RCC 7860 (cell line): ENCODE results near the gene TMTC4.
"Not testable (repeated sequence)": the region's sequence is repeated elsewhere in the genome, so short reads cannot be mapped to it uniquely, and the experiment has no call there.

Experiments
- DNase-seq: peaks from one replicate; pipeline ENCODE4 v3.0.0-alpha.2; 2015; ENCODE audit warnings: low spot score
- FAIRE-seq: peaks from 2 replicates; lab custom pipeline; 2012; peaks lifted over from hg19 to GRCh38; lab: Jason Lieb, UNC

The TMTC4 gene, protein sequence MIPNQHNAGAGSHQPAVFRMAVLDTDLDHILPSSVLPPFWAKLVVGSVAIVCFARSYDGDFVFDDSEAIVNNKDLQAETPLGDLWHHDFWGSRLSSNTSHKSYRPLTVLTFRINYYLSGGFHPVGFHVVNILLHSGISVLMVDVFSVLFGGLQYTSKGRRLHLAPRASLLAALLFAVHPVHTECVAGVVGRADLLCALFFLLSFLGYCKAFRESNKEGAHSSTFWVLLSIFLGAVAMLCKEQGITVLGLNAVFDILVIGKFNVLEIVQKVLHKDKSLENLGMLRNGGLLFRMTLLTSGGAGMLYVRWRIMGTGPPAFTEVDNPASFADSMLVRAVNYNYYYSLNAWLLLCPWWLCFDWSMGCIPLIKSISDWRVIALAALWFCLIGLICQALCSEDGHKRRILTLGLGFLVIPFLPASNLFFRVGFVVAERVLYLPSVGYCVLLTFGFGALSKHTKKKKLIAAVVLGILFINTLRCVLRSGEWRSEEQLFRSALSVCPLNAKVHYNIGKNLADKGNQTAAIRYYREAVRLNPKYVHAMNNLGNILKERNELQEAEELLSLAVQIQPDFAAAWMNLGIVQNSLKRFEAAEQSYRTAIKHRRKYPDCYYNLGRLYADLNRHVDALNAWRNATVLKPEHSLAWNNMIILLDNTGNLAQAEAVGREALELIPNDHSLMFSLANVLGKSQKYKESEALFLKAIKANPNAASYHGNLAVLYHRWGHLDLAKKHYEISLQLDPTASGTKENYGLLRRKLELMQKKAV

DNA sequence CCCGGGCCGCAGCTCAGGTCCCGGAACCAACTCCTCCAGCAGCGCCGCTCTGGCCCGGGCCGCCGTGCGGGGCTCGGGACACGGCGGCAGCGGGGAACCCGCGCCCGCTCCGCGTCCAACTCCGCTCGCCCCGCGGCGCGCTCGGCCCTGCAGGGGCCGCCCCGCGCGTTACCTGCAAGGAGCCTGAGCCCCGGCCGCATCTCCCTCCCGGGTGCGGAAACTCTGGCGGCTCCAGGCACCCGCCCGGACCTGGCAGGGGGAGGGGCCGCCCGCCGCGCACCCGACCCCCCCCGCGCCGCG lies at the start of gene TMTC4:
TSS of gene TMTC4 (minus strand) at position 224 of the 300 bp plus-strand sequence. CDS start 4,433 bp downstream, outside the sequence.
- no peak for DNase-seq
- FAIRE-seq: no peak

DNA sequence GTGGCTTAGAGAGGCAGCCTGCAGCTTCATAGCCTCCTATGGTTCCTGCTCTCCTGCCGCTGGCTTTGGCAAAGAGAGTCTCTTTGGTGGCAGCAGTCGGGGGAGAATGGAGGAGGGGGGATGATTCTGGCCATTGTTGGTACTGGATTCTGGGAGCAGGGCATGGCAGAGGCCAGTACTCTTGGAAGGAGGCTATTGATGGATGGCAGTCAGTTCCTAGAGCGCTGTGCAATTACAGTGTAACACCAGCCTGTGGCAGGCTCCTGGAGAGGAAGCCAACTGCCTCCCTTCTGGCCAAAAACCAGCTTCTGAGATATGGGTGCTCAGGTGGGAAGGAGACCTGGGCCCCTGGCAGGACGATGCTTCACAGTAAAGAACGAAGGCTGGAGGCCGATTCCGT lies 47.9 kb upstream of the TMTC4 start:
- FAIRE-seq: no peak
- DNase-seq: no peak

DNA sequence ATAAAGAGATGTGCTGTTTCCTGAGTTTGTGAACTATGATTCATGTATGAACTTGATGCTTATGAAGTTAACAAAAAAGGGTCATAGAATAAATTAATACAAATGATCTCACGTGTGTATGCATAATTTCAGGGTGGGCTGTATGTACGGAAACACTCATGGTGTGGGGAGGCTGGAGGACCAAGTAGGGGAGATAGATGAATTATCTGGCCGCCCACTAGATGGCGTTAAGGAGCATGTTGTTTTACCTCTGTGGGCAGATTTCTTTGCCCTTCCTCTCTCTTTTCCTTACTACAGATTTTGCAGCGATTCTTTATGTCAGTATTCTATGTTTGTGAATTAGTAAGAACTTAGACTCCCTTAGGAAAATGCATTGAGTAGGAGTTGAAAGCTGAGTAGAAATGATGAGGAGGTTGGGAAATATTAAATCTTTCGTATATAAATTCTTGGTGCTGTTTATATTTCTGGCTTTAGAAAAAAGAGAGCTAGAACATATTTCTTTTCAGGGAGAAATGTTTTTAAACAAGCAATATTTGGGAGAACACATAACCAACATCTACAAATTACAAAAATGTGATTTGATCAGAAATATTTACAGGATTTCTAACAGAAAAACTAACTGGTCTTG lies 47.4 kb upstream of the TMTC4 start:
- no peak for DNase-seq

DNA sequence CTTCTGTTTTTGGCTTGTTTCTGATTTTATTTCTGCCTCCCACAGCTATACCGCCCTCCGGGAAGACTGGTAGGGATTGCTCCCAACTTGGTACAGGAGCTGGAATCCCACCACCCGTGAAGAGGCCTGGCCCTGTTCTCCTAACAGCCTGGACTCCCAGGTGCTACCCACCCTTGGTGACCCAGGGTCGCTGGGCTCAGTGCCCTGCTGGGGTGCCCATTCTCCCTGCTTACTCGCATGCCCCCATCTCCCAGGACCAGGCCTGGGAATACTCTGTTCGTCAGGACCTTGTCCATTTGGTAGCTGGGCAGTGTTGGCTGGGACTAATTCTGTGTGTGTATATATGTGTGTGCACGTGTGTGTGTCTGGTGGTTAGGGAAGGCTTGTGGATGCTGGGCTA lies 41.0 kb upstream of the TMTC4 start:
- FAIRE-seq: no peak

More for the DNA sequence above, 47.4 kb upstream of the TMTC4 start:
- FAIRE-seq: no peak

DNA sequence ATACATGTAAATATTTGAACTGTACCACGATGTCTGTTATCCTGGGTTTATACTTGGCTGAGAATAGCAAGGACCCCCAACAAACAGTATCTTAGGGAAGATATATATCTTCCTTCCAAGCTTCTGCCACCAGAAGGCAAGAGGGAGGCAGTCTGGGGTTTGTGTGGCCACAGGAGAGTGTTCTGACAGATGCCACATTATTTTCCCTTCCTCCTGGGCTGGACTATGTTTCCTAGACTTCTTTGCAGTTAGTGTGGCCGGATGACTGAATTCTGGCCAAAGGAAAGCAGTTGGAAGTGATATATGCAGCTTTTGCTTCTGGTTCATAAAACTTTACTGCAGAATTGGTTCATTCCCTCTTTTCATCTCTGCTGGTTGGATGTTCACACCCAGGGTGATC lies 39.9 kb upstream of the TMTC4 start:
- FAIRE-seq: no peak
- DNase-seq: no peak

More for the DNA sequence above, 41.0 kb upstream of the TMTC4 start:
- DNase-seq: no peak

DNA sequence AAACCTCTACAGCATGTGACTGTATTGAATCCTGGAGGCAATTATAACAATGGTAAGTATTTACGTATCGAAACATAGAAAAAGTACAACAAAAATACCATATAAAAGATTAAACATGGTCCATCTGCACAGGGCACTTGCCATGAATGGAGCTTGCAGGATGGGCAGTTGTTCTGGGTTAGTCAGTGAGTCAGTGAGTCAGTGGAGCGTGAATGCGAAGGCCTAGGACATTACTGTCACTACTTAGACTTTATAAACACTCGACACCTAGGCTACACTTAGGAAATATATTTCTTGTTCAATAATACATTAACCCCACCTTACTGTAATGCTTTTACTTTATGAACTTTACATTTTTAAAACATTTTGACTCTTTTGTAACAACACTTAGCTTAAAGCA lies 35.6 kb upstream of the TMTC4 start:
- FAIRE-seq (peak; percentile 90), DNase-seq (peak; percentile 67)

DNA sequence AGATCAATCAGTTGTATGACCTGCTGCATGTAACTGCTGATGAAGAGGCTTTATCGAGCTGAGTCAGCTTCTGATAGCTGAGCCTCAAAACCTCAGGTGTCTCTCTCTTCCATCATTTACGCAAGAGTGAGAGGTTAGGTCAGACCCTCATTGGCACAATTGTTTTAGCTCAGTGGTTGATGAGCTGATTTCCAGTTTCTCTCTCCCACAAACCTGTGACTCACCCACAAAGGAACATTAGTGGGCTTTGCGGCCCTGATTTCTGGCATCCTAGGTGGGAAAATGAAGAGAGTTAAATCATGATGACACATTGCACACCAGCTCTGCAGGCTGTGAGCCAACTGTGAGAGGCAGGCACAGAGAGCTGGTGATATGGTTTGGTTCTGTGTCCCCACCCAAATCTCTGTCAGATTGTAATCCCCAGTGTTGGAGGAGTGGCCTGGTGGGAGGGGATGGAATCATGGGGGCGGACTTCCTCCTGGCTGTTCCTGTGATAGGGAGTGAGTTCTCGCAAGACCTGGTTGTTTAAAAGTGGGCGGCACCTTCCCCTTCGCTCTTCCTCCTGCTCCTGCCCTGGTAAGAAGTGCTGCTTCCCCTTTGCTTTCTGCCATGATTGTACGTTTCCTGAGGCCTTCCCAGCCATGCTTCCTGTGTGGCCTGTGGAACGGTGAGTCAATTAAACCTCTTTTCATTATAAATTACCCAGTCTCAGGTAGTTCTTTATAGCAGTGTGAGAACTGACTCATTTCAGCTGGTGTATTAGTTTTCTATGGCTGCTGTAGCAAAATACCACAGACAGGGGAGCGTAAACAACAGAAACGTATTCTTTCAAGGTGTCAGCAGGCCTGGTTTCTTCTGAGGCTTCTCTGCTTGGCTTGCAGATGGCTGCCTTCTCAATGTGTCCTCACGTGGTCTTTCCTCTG lies 33.5 kb upstream of the TMTC4 start:
- peak; percentile 93 for DNase-seq
- FAIRE-seq: peak; percentile 97

DNA sequence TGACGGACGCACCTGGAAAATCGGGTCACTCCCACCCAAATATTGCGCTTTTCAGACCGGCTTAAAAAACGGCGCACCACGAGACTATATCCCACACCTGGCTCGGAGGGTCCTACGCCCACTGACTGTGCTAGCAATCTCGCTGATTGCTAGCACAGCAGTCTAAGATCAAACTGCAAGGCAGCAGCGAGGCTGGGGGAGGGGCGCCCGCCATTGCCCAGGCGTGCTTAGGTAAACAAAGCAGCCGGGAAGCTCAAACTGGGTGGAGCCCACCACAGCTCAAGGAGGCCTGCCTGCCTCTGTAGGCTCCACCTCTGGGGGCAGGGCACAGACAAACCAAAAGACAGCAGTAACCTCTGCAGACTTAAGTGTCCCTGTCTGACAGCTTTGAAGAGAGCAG lies 23.7 kb upstream of the TMTC4 start:
- not testable (repeated sequence) for FAIRE-seq, DNase-seq

DNA sequence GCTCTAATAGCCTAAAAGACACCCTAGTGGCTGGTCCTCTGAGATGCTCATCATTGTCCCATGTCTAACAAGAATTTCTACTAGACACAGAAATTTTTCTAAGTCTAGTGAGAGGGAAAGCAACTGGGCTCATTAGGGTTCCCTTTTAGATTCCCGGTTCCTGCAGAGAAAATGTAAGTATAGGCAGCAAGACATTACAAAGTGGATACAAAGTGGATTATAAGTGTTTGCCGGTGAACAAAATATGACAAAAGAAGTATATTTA lies 20.8 kb upstream of the TMTC4 start:
- FAIRE-seq: no peak

DNA sequence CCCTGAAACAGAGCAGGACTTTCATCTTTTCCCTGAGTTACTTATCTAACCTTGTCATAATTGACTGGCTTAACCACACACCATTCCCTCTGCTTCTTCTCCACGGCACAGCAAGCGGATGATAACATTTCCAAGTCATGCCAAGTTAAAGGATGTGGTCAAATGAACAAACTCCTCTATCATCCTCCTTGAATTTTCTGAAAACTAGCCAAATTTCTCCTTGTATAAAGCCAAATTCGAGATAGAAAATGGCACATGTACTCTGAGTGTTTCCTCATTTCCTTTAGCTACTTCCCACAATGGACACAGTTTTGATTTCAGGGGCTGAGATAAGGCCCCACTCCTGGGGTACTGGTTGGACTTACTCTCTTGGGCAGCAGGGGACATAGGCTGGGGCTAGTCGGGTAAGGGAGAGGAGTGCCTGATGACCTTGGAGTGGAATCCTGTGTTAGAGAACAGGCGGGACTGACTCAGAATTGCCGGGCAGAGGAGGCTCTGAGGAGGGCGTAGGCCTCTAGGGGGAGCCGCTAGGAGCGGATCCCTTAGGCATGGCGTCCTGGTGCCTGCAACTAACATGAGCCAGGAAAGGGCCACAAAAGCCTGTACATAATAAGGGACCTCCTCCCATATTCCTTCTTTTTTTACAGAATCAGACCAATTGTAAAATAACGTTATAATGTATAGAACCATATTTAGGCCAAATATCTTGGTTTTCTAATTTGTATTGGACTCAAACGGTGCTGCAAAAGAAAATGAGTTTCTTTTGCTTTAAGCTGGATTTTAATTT lies 20.3 kb upstream of the TMTC4 start:
- peak; percentile 78 for DNase-seq
- peak; percentile 86 for FAIRE-seq

More for the DNA sequence above, 20.8 kb upstream of the TMTC4 start:
- no peak for DNase-seq

DNA sequence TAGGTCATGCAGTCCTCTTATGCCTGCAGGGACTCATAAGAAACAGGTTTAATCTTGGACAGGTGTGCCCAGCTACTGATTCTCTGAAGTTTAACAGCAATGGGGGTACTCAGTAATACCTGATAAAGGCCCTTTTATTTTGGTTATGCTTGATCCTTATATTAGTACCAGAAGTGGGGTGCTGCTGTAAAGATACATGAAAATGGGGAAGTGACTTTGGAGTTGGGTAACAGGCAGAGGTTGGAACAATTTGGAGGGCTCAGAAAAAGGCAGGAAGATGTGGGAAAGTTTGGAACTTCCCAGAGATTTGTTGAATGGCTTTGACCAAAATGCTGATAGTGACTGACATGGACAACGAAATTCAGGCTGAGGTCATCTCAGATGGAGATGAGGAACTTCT lies 14.6 kb upstream of the TMTC4 start:
- no peak for DNase-seq
- no peak for FAIRE-seq

DNA sequence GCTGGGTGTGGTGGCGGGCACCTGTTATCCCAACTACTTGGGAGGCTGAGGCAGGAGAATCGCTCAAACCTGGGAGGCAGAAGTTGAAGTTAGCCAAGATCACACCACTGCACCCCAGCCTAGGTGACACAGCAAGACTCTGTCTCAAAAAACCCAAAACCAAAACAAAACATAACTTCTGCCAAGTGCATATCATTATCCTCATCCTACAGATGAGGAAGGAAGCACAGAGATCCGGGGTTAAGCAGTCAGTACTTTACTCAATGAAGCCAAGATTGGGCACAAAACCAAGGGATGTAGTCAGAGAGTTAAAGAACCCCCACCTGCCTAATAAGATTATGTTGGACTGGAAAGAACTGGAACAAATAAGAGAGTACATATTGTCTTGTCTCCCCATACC lies 5.5 kb upstream of the TMTC4 start:
- DNase-seq (no peak), FAIRE-seq (no peak)

DNA sequence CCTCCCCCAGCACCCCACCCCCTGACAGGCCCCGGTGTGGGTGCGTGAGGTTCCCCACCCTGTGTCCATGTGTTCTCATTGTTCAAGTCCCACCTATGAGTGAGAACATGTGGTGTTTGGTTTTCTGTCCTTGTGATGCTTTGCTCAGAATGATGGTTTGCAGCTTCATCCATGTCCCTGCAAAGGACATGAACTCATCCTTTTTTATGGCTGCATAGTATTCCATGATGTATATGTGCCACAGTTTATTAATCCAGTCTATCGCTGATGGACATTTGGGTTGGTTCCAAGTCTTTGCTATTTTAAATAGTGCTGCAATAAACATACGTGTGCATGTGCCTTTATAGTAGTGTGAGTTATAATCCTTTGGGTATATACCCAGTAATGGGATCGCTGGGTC lies 2.5 kb upstream of the TMTC4 start:
- DNase-seq, FAIRE-seq: not testable (repeated sequence)

DNA sequence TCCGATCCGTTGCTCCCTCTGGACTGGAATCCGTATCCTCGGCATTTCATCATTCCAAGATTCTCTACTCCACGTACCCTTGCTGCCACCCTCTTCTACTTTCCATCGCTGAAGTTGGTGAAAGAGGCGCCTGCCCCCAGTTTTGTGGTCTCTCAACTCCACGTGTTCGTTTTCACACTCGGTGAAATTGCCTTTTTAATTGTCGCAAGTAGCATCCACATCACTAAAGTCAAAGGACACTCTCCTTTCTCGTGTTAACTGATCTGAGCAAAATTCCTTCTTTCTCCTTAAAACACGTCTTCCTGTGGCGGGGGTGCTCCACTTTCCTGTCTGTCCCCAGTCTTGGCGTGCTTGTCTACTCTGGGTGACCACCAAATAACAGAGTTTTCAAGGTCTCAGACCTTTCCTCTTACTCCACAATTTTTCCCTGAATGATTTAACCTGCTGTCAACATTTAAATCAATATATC lies 1.1 kb upstream of the TMTC4 start:
- FAIRE-seq (no peak), DNase-seq (no peak)

DNA sequence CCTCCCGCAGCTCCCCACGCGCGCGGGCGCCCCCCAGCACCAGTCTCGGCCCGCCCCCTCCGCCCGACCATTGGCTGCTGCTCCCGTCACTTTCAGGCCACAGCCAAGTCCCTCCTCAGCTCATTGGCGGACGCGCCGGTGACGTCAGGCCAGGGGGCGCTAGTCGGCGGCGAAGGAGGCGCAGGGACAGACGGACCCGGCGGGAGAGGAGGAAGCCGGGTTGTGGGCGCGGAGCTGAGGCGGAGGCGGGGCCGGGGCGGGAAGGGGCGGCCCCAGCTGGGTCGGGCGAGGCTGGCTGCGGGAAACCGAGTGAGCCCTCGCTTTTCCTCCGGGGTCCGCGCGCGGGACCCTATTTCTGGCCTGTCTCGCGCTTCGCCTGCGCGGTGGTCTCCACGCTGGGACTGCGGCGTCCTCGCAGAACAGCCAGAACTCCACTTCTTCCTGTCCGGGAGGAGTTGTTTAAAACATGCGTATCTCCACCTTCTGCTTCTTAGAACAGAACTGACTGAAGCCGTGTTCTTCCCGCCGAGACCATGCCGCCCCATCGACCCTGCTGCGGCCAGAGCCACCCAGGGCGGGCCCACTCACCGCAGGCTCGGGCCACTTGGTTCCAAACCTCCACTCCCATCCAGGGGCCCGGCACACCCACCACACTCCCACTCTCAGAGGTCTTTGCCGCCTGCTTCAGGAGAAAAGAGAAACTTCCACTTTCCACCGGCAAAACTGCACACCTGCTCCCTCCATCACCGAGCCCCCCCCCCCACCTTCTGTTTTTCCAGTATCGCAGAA lies 471 bp upstream of the TMTC4 start:
- DNase-seq: peak; percentile 91
- no peak for FAIRE-seq

DNA sequence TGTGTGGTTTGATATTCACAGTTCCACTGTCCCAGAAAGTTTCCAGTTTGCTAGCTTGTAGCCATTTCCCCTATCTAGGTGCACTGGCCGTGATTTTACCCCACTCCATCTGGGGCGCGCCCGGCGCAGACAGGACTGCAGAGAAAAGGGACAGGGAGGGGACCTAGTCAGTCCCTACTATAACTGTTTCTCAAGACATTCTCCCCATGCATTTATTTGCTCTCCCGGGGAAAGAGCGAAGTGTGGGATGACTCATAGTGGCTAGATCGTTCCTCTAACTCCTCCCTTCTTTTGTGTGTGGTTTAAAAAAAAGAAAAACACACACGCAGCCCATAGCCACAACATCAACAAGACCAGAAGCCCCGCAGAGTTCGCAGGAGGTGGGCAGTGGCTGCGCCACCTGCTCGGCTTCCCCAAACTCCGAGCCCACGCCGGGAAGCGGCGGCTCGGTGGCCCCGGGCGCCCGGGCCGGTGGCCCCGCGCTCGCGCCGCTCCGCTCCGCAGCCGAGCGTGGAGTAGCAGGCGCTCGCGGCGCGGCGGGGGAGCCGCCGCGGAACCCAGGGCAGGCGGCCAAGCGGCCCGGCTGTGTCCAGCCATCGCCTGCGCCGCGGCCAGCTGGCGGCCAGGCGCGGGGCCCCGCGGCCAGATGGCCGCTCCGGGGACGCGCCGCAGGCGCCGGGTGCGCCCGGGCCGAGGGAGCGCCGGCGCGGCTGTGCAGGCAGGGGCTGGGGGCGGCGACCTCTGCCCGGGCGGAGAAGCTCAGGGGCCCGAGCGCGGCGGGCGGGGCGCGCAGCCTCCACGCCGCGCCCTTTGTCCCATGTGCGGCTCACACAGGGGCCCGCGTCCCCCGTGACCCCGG lies 653 bp downstream of the TMTC4 start:
- DNase-seq: peak; percentile 73
- FAIRE-seq: no peak

DNA sequence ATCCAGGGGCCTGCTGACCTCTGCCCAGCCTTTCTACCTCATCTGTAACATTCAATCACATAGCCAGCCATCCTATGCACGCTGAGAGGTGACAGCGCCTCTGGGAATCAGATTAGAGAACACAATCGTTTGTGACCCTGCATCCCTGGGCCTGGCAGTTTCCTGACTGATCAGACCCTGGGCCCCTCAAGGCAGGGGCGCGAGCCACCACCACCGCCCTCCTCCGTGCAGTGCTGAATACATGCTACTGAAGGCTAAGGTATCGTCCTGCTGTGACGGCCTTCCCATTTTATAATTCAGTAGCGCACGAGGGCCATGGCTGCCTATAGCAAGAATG lies 1.3 kb downstream of the TMTC4 start:
- no peak for DNase-seq
- FAIRE-seq: no peak

DNA sequence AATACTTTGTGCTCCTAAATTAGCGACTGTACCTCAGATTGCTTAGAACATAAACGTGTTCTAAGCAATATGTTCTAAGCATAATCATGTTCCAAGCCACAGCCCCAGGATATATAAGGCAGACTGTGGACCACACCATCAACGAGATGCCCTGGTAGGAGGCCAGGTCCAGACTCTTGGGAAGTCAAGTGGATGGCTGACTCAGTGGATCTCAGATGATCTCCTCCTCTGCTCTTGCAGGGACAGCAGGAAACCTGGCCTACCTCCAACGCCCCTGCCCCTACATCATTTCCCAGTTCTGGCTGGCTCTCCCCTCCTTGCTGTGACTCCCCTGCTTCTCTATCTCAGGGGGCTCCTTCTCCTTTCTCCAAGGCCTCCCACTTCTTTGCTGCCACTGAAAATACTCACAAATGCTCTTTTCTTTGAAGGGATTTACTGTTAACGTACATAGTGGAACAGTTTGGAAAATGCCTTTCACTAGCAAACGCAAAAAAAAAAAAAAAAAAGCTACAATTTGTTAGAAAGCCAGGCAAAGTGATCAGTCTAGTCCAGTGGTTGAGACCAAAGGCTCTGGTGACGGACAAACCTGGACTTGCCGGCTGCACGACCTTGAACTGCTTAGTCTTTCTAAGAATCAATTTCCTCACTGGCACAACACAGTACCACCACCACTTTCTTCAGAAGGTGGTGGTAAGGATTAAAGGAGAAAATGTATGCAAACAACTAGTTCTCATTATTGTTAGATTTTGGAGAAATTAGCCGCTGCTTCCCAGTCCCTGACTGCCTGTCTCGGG lies 3.0 kb downstream of the TMTC4 start:
- no peak for DNase-seq
- FAIRE-seq: no peak
